ENCODE measurements around the gene PTCH1.

The PTCH1 gene

GRCh38 chr9:95463148-95464060 is 53.4 kb downstream of the PTCH1 start:
- peak; percentile 40 for DNase-seq

- peak; percentile 72 for DNase-seq
Observed at GRCh38 chr9:95462249-95463147, 54.3 kb downstream of the PTCH1 start.

- DNase-seq = no peak
Observed at GRCh38 chr9:95461448-95462248, 55.1 kb downstream of the PTCH1 start.

- DNase-seq = no peak
Observed at GRCh38 chr9:95460518-95461164, 56.1 kb downstream of the PTCH1 start.

DNA sequence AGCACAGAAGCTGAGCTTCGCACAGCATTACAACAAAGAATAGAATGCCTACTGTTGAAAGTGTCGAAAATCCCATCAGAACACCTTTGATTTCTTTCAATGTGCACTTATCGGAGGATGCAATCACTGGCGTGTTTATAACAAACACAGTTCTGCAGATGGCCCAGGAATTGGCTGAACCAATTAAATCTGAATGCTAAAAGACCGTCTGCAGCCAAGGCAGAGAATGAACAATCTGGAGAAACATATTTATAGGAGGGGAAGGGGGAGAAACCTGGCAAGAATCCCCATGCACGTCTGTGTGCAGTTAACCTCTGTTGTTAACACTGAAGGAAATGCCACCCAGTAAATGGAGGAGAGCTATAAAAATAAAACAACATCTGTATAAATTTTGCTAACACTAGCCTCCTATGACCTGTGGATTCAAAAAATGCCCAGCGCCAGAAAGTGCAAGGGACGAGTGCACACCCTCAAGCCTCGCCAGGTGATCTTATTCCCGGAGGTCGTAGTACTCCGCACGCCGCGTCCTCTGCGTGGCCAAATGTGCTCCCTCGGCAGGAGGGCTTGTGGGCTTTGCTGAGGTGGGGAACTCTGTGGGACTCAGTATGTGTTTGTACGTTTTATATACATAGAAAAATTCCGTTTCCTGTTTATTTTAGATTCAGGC is 56.8 kb downstream of the PTCH1 start:
- DNase-seq = no peak

DNA sequence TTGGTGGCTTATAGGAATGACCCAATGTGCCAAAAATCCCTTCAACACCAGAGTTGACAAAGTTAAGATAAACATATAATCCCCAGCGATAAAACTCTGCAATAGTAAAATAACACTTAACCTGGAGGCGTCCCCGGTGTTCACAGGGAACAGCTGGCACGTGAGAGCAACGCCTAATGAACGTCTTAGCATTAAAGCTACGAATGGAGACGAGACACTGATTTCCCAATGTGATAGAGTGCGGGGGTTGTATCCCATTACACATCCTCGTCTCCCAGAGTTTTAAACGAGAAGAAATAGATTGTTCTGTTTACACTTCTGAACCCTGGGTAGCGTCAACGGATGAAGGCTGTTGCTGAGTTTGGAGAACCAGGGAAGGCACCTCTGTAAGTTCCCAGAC is 57.6 kb downstream of the PTCH1 start:
- no peak for DNase-seq

- peak; percentile 37 for DNase-seq
Observed at GRCh38 chr9:95458666-95459065, 58.1 kb downstream of the PTCH1 start.

- no peak for DNase-seq
Observed at GRCh38 chr9:95457769-95458168, 59.0 kb downstream of the PTCH1 start.

GRCh38 chr9:95455714-95456113 is 61.1 kb downstream of the PTCH1 start:
- DNase-seq = no peak

GRCh38 chr9:95452176-95452575 is 64.6 kb downstream of the PTCH1 start:
- DNase-seq = no peak

DNA sequence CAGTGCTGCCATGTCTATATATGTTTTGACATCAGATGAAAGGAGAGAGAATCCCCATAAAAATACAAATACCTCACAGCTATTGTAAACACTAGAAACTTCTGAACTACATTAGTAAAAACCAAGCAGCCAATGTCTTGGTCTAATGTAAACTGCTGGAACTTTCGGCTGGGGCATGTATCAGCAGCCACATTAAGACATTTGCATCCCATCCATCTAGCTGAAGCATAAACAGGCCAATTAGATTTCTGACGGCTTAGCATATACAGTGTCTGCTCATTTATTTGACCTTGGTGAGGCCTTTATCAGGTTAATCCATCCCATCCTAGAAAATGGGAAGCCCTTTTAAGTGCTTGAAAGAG is 65.7 kb downstream of the PTCH1 start:
- DNase-seq = no peak

DNA sequence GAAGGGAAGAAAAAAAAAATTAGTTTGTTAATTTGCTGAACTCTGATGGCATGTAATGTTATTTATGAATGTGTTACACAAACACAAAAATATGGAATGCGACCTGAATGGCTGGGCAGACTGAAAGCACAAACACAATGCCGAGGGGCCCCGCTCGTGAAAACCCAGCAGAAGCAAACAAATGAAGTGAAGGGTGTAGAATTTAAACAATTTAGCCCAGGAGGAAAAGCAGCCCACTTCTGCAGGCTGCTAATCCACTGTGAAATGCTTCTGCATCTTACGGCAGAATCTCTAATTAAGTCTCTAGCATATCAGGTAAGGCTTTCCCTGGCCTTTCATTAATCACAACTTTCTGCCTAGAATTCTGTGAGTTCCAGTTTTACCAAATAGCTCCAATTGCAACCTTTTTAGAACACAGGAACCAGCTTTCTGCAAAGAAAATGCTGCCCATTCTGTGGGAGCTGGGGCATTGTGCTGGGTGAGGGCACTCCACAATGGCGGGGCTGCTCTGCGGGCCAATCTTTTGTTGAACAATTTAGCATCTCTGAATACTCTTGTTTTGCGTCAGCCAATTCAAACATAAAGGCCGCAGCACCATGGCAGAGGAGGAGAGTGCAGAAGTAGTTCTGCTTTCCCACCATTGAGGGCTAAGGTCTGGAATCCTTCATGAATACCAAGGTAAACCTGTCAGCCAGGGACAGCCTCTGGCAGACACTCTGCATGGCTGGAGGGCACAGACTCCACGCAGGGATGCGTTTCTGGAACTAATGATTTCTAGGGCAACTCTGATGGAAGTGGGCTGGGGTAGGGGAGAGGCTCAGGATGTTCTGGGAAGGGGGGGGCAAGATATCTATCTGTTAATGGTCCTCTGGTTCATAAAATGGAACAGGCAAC is 66.4 kb downstream of the PTCH1 start:
- DNase-seq = no peak

GRCh38 chr9:95449016-95449415 is 67.8 kb downstream of the PTCH1 start:
- no peak for DNase-seq

- no peak for DNase-seq
Observed at GRCh38 chr9:95447660-95448420, 68.9 kb downstream of the PTCH1 start.

GRCh38 chr9:95446984-95447383 is 69.8 kb downstream of the PTCH1 start:
- no peak for DNase-seq

GRCh38 chr9:95446259-95446658 is 70.5 kb downstream of the PTCH1 start:
- DNase-seq = no peak

DNA sequence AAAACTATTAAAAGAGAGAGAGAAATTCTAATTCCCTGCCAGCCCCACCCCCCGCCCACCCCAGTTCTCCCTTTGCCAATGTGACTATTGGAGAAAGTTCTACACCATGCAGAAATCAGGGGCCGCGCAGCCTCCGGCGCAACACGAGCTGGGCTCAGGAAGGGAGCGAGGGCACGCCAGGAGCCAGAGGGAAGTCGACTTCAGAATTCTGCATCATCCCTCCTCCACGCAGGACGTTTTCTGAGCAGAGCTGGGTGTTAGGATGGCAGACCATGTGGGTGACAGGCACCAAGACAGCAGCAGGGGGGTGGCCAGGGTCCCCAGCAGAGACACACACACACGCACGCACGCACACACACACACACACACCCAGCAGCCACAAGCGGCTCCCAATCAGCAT is 72.6 kb downstream of the PTCH1 start:
- no peak for DNase-seq

DNA sequence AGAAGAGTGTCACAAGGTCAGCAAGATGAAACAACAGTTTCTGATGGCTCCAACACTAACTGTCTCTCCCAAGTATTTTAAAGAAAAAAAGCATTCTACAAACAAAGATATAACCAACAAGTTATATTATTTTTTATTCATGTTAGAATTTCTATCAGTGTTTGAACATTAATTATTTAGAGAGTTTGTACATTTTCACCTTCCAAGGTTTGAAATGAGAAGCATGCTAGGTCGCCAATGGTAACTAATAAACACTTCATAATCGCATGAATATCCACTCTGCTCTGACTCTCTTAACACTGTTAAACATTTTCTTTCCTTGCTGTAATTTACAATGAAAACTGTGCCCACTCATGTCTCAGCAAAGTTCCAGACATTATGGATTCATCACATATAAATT is 73.5 kb downstream of the PTCH1 start:
- no peak for DNase-seq

DNA sequence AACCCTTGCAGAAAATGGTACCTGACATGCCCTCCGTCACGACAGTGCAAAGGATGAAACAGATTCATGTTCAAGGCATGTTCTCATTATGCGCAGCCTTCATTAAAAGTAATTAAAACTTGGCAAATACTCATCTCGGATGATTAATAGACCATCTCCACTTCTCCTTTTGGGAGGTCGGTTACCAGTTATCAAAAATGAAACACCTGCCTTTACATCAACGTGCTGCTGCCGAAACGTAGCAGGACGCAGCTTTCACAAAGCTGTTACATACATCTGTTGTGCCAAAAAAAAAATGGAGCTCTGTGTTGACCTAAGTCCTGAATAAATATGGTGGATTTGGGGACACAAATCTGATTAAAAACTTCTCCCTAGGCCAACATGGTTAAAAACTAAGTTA is 75.7 kb downstream of the PTCH1 start:
- DNase-seq = no peak

- DNase-seq = no peak
Observed at GRCh38 chr9:95440447-95440846, 76.3 kb downstream of the PTCH1 start.

Data from right kidney (tissue), 1 donor.